Endothelial cell (in vitro differentiated cells): Measurements from ENCODE around the gene IQSEC1. TPM values are rescaled to one million over a fixed set of nuclear protein-coding genes. Genes with fewer than 3 reads are reported as not detected.
A peak's percentile ranks its signal among the peaks of the same experiment; 100 is the strongest.

Experiments used
- DNase-seq: peaks from one replicate; pipeline ENCODE4 v3.0.0; 2021; ENCODE audit warnings: low spot score
- H3K27ac Mint-ChIP-seq: one replicate; pipeline ENCODE4 v1.8.0; 2021; ENCODE audit warnings: mixed read lengths, inconsistent platforms; ENCODE audit not compliant: unreplicated experiment
- H3K27me3 Mint-ChIP-seq: one replicate; pipeline ENCODE4 v1.8.0; 2021; ENCODE audit warnings: mild to moderate bottlenecking, moderate library complexity, mixed read lengths, inconsistent platforms; ENCODE audit not compliant: unreplicated experiment
- H3K36me3 Mint-ChIP-seq: one replicate; pipeline ENCODE4 v1.8.0; 2021; ENCODE audit warnings: mild to moderate bottlenecking, low read depth, mixed read lengths, inconsistent platforms; ENCODE audit not compliant: unreplicated experiment
- H3K4me1 Mint-ChIP-seq: one replicate; pipeline ENCODE4 v1.8.0; 2021; ENCODE audit warnings: mild to moderate bottlenecking, mixed read lengths, inconsistent platforms; ENCODE audit not compliant: unreplicated experiment
- H3K4me3 Mint-ChIP-seq: one replicate; pipeline ENCODE4 v1.8.0; 2021; ENCODE audit warnings: mild to moderate bottlenecking, mixed read lengths, inconsistent platforms; ENCODE audit not compliant: unreplicated experiment
- H3K9me3 Mint-ChIP-seq: one replicate; pipeline ENCODE4 v1.8.0; 2021; ENCODE audit warnings: mixed read lengths, inconsistent platforms; ENCODE audit not compliant: unreplicated experiment
- CTCF ChIP-seq: fragments of 200-600 bp; sonication (generic); IDR thresholded peaks from one replicate; pipeline ENCODE4 v1.5.0; 2021; ENCODE audit warnings: antibody characterized with exemption; ENCODE audit not compliant: unreplicated experiment
- total RNA-seq: library from RNA; stranded (reverse); fragmentation: NEBNext Ultra II Directional; extraction: Animal tissue kit (Norgen Biotek cat#: 25700); gene quantifications from one replicate; pipeline ENCODE4 v1.2.1, GENCODE V29; 2021; ENCODE audit not compliant: unreplicated experiment

Gene IQSEC1
- total RNA-seq, 1 donor from 2014 or later = 75.3 TPM

GRCh38 chr3:12891985-12892839, 181.0 kb downstream of the IQSEC1 start:
- Mint-ChIP-seq H3K27me3 (peaks cover 23% of the 10 kb centered on the region), H3K4me3 (no peak overlapping the region), H3K27ac (no peak overlapping the region), H3K9me3 (no peaks in the 10 kb centered on the region), H3K36me3 (peaks cover 11% of the 10 kb centered on the region), H3K4me1 (peaks cover 21% of the 10 kb centered on the region)
- TF ChIP-seq CTCF = peak; percentile 81
- peak; percentile 25 for DNase-seq

GRCh38 chr3:12891391-12891984, 181.7 kb downstream of the IQSEC1 start:
- no peak for DNase-seq
- Mint-ChIP-seq H3K9me3 (no peaks in the 10 kb centered on the region), H3K27me3 (peaks cover 20% of the 10 kb centered on the region), H3K4me1 (peaks cover 21% of the 10 kb centered on the region), H3K4me3 (no peak overlapping the region), H3K36me3 (peaks cover 11% of the 10 kb centered on the region), H3K27ac (peak overlapping the region; percentile 54)
- TF ChIP-seq CTCF = no peak

GRCh38 chr3:12890610-12891390, 182.4 kb downstream of the IQSEC1 start:
- H3K4me3 Mint-ChIP-seq = peak overlapping the region; percentile 59
- H3K9me3 Mint-ChIP-seq = no peaks in the 10 kb centered on the region
- H3K27me3 Mint-ChIP-seq = peaks cover 20% of the 10 kb centered on the region
- peaks cover 18% of the 10 kb centered on the region for H3K4me1 Mint-ChIP-seq
- TF ChIP-seq CTCF = no peak
- DNase-seq = no peak
- H3K36me3 Mint-ChIP-seq = peaks cover 11% of the 10 kb centered on the region
- H3K27ac Mint-ChIP-seq = peak overlapping the region; percentile 54

- DNase-seq = no peak
- Mint-ChIP-seq H3K9me3 (no peaks in the 10 kb centered on the region), H3K4me1 (peaks cover under 1% of the 10 kb centered on the region), H3K36me3 (no peaks in the 10 kb centered on the region), H3K4me3 (no peak overlapping the region), H3K27ac (no peak overlapping the region), H3K27me3 (peaks cover 4% of the 10 kb centered on the region)
- TF ChIP-seq CTCF = no peak
These were observed 186.5 kb downstream of the IQSEC1 start for GRCh38 chr3:12886736-12887135.
